ENCODE data around the gene IL25.

IL25 gene

GRCh38 chr14:23359722-23360447 lies 12.7 kb upstream of the IL25 start:
- TF ChIP-seq YY1 (IDR thresholded peaks at IDR 0.05; ENCODE audit: low read depth) (no peak), MAX (IDR thresholded peaks at IDR 0.05) (no peak), FOXM1 (IDR thresholded peaks at IDR 0.05; ENCODE audit: borderline replicate concordance, low read depth) (no peak), EGR1 (IDR thresholded peaks at IDR 0.05) (no peak)

GRCh38 chr14:23360496-23360895 lies 12.1 kb upstream of the IL25 start:
- TF ChIP-seq NFIC (IDR thresholded peaks at IDR 0.05), result no peak
- no peak for TF ChIP-seq TEAD4 (IDR thresholded peaks at IDR 0.05)

GRCh38 chr14:23361320-23361719 lies 11.3 kb upstream of the IL25 start:
- TF ChIP-seq CEBPB (IDR thresholded peaks at IDR 0.05) (no peak), REST (IDR thresholded peaks at IDR 0.05; ENCODE audit: low read depth) (no peak), CREB1 (IDR thresholded peaks at IDR 0.05; ENCODE audit: low read depth) (no peak), YY1 (IDR thresholded peaks at IDR 0.05; ENCODE audit: low read depth) (no peak), EP300 (IDR thresholded peaks at IDR 0.05; ENCODE audit: borderline replicate concordance) (no peak), TCF12 (IDR thresholded peaks at IDR 0.05; ENCODE audit: low read depth) (no peak), EGR1 (IDR thresholded peaks at IDR 0.05) (no peak), MAX (IDR thresholded peaks at IDR 0.05) (no peak), FOXM1 (IDR thresholded peaks at IDR 0.05; ENCODE audit: borderline replicate concordance, low read depth) (no peak), USF1 (IDR thresholded peaks at IDR 0.05) (no peak), ZBTB7A (IDR thresholded peaks at IDR 0.05; ENCODE audit: low read depth) (no peak), TEAD4 (IDR thresholded peaks at IDR 0.05) (no peak), NFIC (IDR thresholded peaks at IDR 0.05) (no peak), RAD21 (IDR thresholded peaks at IDR 0.05; ENCODE audit: low read depth) (no peak), TAF1 (IDR thresholded peaks at IDR 0.05; ENCODE audit: low read depth) (no peak)

GRCh38 chr14:23361763-23362162 lies 10.8 kb upstream of the IL25 start:
- TF ChIP-seq TEAD4 (IDR thresholded peaks at IDR 0.05), result no peak
- TF ChIP-seq CEBPB (IDR thresholded peaks at IDR 0.05), result no peak
- no peak for TF ChIP-seq EP300 (IDR thresholded peaks at IDR 0.05; ENCODE audit: borderline replicate concordance)

GRCh38 chr14:23362200-23362599 lies 10.4 kb upstream of the IL25 start:
- TF ChIP-seq NFIC (IDR thresholded peaks at IDR 0.05) (no peak), ZBTB7A (IDR thresholded peaks at IDR 0.05; ENCODE audit: low read depth) (no peak), USF1 (IDR thresholded peaks at IDR 0.05) (no peak), REST (IDR thresholded peaks at IDR 0.05; ENCODE audit: low read depth) (no peak), TEAD4 (IDR thresholded peaks at IDR 0.05) (no peak), CREB1 (IDR thresholded peaks at IDR 0.05; ENCODE audit: low read depth) (no peak)

GRCh38 chr14:23364164-23365035 lies 8.2 kb upstream of the IL25 start:
- TF ChIP-seq RAD21 (IDR thresholded peaks at IDR 0.05; ENCODE audit: low read depth) (no peak), MAX (IDR thresholded peaks at IDR 0.05) (no peak), TCF12 (IDR thresholded peaks at IDR 0.05; ENCODE audit: low read depth) (no peak), CREB1 (IDR thresholded peaks at IDR 0.05; ENCODE audit: low read depth) (no peak), FOXM1 (IDR thresholded peaks at IDR 0.05; ENCODE audit: borderline replicate concordance, low read depth) (no peak), NFIC (IDR thresholded peaks at IDR 0.05) (no peak), TEAD4 (IDR thresholded peaks at IDR 0.05) (no peak), REST (IDR thresholded peaks at IDR 0.05; ENCODE audit: low read depth) (no peak), USF1 (IDR thresholded peaks at IDR 0.05) (no peak)
